ENCODE measurements around the gene VIL1. TPM values are rescaled to one million over a fixed set of nuclear protein-coding genes. Genes with fewer than 3 reads are reported as not detected.

Gene VIL1
- total RNA-seq, 1 experiment from 2014 or later: 0.26 TPM

- intact Hi-C loops (cut with micrococcal nuclease): loop anchor here (5.0 kb wide), 2 partner anchors 111 to 169 kb away; partner anchors contain the start of genes CNOT9 and USP37
- H3K4me1 ChIP-seq (ENCODE audit: insufficient read depth, low read length): peaks cover 39% of the 10 kb centered on the region
- H3K9me2 ChIP-seq (replicated peaks; ENCODE audit: low read length): no peaks in the 10 kb centered on the region
- DNase-seq (peak; percentile 86), ATAC-seq (peak; percentile 17)
- BruUV-seq (replicated peaks): TSS peak; percentile 47
- H3K27ac ChIP-seq (ENCODE audit: low read length): peak overlapping the region; percentile 93
- peak; percentile 62; the same call in 1 of the 2 replicates for TF ChIP-seq EZH2phosphoT487 (IDR thresholded peaks at IDR 0.05; ENCODE audit: borderline replicate concordance, low read length)
- TF ChIP-seq EZH2 (IDR thresholded peaks at IDR 0.05; ENCODE audit: low read length, unreplicated experiment): no peak
- no peak for TF ChIP-seq CTCF (conservative IDR thresholded peaks at IDR 0.05; ENCODE audit: low read depth, low read length)
- peaks cover 44% of the 10 kb centered on the region for H3K79me2 ChIP-seq (ENCODE audit: low read length)
- H4K20me1 ChIP-seq (ENCODE audit: low read length): no peaks in the 10 kb centered on the region
- no peaks in the 10 kb centered on the region for H3K27me3 ChIP-seq (ENCODE audit: low read length)
- no peaks in the 10 kb centered on the region for H3K9me3 ChIP-seq (ENCODE audit: low read length)
- CTCF ChIA-PET: no interaction called here
- H3K36me3 ChIP-seq (ENCODE audit: low read depth, low read length): no peaks in the 10 kb centered on the region; the same call in 1 of the 2 replicates
- H3K9ac ChIP-seq (ENCODE audit: low read length): peak overlapping the region; percentile 83
- peak overlapping the region; percentile 98 for H3K4me2 ChIP-seq (ENCODE audit: low read length)
- H3K4me3 ChIP-seq (ENCODE audit: low read length): peak overlapping the region; percentile 80
- POLR2A ChIA-PET (ENCODE audit: unreplicated experiment): no interaction called here
- peak overlapping the region; percentile 84 for H2AFZ ChIP-seq (ENCODE audit: low read length)
- peaks cover 8% of the 10 kb centered on the region for H3F3A ChIP-seq (ENCODE audit: low read length, unreplicated experiment)
Observed at GRCh38 chr2:218398437-218399390, 20.2 kb upstream of the VIL1 start.

GRCh38 chr2:218399391-218400166, 19.3 kb upstream of the VIL1 start, which contains the start of gene CTDSP1:
Gene CTDSP1, plus strand, starts transcription at chr2:218399868. Its CDS starts 223 bp downstream, at chr2:218400091.
- Histone ChIP-seq H2AFZ (ENCODE audit: low read length) (peak within 1 kb of the TSS; percentile 84), H4K20me1 (ENCODE audit: low read length) (no peaks in the 10 kb centered on the region), H3K4me1 (ENCODE audit: insufficient read depth, low read length) (peaks cover 39% of the 10 kb centered on the region), H3K9ac (ENCODE audit: low read length) (peak within 1 kb of the TSS; percentile 97), H3K9me2 (replicated peaks; ENCODE audit: low read length) (no peaks in the 10 kb centered on the region), H3K79me2 (ENCODE audit: low read length) (peaks cover 44% of the 10 kb centered on the region), H3K27ac (ENCODE audit: low read length) (peak within 1 kb of the TSS; percentile 93), H3K9me3 (ENCODE audit: low read length) (no peaks in the 10 kb centered on the region), H3K36me3 (ENCODE audit: low read depth, low read length) (peaks cover 4% of the 10 kb centered on the region; the same call in 1 of the 2 replicates), H3K4me2 (ENCODE audit: low read length) (peak within 1 kb of the TSS; percentile 98), H3K4me3 (ENCODE audit: low read length) (peak within 1 kb of the TSS; percentile 86), H3F3A (ENCODE audit: low read length, unreplicated experiment) (peaks cover 8% of the 10 kb centered on the region), H3K27me3 (ENCODE audit: low read length) (no peaks in the 10 kb centered on the region)
- ATAC-seq (peak; percentile 32), DNase-seq (peak; percentile 95)
- ChIA-PET POLR2A (ENCODE audit: unreplicated experiment) (no interaction called here), CTCF (no interaction called here)
- intact Hi-C loops (cut with micrococcal nuclease): loop anchor here (5.0 kb wide), 2 partner anchors 112 to 168 kb away; partner anchors contain the start of genes CNOT9 and USP37
- TF ChIP-seq EZH2phosphoT487 (IDR thresholded peaks at IDR 0.05; ENCODE audit: borderline replicate concordance, low read length) (peak; percentile 76), EZH2 (IDR thresholded peaks at IDR 0.05; ENCODE audit: low read length, unreplicated experiment) (no peak), CTCF (conservative IDR thresholded peaks at IDR 0.05; ENCODE audit: low read depth, low read length) (no peak)
- BruUV-seq (replicated peaks): no TSS peak
